Measurements from ENCODE around the gene SLC4A1.
A peak's percentile ranks its signal among the peaks of the same experiment; 100 is the strongest.
"Not testable (repeated sequence)": the region's sequence is repeated elsewhere in the genome, so short reads cannot be mapped to it uniquely, and the experiment has no call there.

The SLC4A1 gene

GRCh38 chr17:44255915-44256314 is 12.0 kb downstream of the SLC4A1 start:
- no peak for DNase-seq

- no peak for DNase-seq
These were observed 13.4 kb downstream of the SLC4A1 start for GRCh38 chr17:44254361-44255095.

- no peak for DNase-seq
These were observed 14.9 kb downstream of the SLC4A1 start for GRCh38 chr17:44253006-44253405.

GRCh38 chr17:44251062-44251461 is 16.9 kb downstream of the SLC4A1 start:
- DNase-seq: no peak

- DNase-seq: no peak
These were observed 18.3 kb downstream of the SLC4A1 start for GRCh38 chr17:44249501-44250246.

GRCh38 chr17:44247876-44248736 is 19.8 kb downstream of the SLC4A1 start:
- DNase-seq: no peak

GRCh38 chr17:44247440-44247841 is 20.5 kb downstream of the SLC4A1 start:
- no peak for DNase-seq

- no peak for DNase-seq
These were observed 26.8 kb downstream of the SLC4A1 start for GRCh38 chr17:44241106-44241624.

- not testable (repeated sequence) for DNase-seq
These were observed 30.0 kb downstream of the SLC4A1 start for GRCh38 chr17:44237886-44238285.

- DNase-seq: peak; percentile 44
These were observed 31.4 kb downstream of the SLC4A1 start for GRCh38 chr17:44236444-44236991.

GRCh38 chr17:44235583-44235936 is 32.4 kb downstream of the SLC4A1 start:
- DNase-seq: peak; percentile 97

- DNase-seq: no peak
These were observed 34.4 kb downstream of the SLC4A1 start for GRCh38 chr17:44233582-44233981.

GRCh38 chr17:44232061-44232460 is 35.9 kb downstream of the SLC4A1 start:
- DNase-seq: no peak

- no peak for DNase-seq
These were observed 37.8 kb downstream of the SLC4A1 start for GRCh38 chr17:44230140-44230539.

- DNase-seq: no peak
These were observed 38.8 kb downstream of the SLC4A1 start for GRCh38 chr17:44229090-44229489.

- DNase-seq: no peak
These were observed 44.3 kb downstream of the SLC4A1 start for GRCh38 chr17:44223541-44224071.

GRCh38 chr17:44222112-44222869 is 45.6 kb downstream of the SLC4A1 start:
- peak; percentile 75 for DNase-seq

GRCh38 chr17:44221862-44222111 is 46.1 kb downstream of the SLC4A1 start:
- DNase-seq: no peak

GRCh38 chr17:44221084-44221861 is 46.7 kb downstream of the SLC4A1 start:
- DNase-seq: peak; percentile 77

- peak; percentile 34 for DNase-seq
These were observed 47.5 kb downstream of the SLC4A1 start for GRCh38 chr17:44220213-44221083.
